ENCODE data around the gene ATP6V1G2. TPM values are rescaled to one million over a fixed set of nuclear protein-coding genes. Genes with fewer than 3 reads are reported as not detected.

ATP6V1G2 gene
- total and polyA plus RNA-seq, 2 experiments from 2014 or later: 2.4 to 2.7 TPM

- Histone ChIP-seq H3K79me2 (replicated peaks; ENCODE audit: insufficient read depth) (no peaks in the 10 kb centered on the region), H3K4me3 (no peak overlapping the region), H3K9me2 (ENCODE audit: insufficient read depth) (no peaks in the 10 kb centered on the region), H3K36me3 (ENCODE audit: insufficient read depth) (no peaks in the 10 kb centered on the region), H3K27me3 (ENCODE audit: insufficient read depth) (peaks cover 20% of the 10 kb centered on the region), H4K20me1 (replicated peaks; ENCODE audit: insufficient read depth) (no peaks in the 10 kb centered on the region), H3F3A (replicated peaks; ENCODE audit: low read depth) (no peaks in the 10 kb centered on the region), H3K4me1 (ENCODE audit: insufficient read depth) (peaks cover 4% of the 10 kb centered on the region; the same call in 1 of the 2 replicates), H2AFZ (no peak overlapping the region), H3K4me2 (no peak overlapping the region), H3K27ac (ENCODE audit: low read depth) (no peak overlapping the region)
- ATAC-seq: no peak
- Mint-ChIP-seq H3K27ac (no peak overlapping the region), H3K4me1 (peaks cover 28% of the 10 kb centered on the region), H3K9me3 (peaks cover 3% of the 10 kb centered on the region; the same call in 2 of the 3 replicates), H3K36me3 (ENCODE audit: low read depth) (no peaks in the 10 kb centered on the region; the same call in 2 of the 3 replicates), H3K4me3 (no peak overlapping the region; the same call in 2 of the 3 replicates), H3K27me3 (ENCODE audit: insufficient read depth, low read depth, poor library complexity) (peaks cover 45% of the 10 kb centered on the region)
- TF ChIP-seq, protein P1, sequence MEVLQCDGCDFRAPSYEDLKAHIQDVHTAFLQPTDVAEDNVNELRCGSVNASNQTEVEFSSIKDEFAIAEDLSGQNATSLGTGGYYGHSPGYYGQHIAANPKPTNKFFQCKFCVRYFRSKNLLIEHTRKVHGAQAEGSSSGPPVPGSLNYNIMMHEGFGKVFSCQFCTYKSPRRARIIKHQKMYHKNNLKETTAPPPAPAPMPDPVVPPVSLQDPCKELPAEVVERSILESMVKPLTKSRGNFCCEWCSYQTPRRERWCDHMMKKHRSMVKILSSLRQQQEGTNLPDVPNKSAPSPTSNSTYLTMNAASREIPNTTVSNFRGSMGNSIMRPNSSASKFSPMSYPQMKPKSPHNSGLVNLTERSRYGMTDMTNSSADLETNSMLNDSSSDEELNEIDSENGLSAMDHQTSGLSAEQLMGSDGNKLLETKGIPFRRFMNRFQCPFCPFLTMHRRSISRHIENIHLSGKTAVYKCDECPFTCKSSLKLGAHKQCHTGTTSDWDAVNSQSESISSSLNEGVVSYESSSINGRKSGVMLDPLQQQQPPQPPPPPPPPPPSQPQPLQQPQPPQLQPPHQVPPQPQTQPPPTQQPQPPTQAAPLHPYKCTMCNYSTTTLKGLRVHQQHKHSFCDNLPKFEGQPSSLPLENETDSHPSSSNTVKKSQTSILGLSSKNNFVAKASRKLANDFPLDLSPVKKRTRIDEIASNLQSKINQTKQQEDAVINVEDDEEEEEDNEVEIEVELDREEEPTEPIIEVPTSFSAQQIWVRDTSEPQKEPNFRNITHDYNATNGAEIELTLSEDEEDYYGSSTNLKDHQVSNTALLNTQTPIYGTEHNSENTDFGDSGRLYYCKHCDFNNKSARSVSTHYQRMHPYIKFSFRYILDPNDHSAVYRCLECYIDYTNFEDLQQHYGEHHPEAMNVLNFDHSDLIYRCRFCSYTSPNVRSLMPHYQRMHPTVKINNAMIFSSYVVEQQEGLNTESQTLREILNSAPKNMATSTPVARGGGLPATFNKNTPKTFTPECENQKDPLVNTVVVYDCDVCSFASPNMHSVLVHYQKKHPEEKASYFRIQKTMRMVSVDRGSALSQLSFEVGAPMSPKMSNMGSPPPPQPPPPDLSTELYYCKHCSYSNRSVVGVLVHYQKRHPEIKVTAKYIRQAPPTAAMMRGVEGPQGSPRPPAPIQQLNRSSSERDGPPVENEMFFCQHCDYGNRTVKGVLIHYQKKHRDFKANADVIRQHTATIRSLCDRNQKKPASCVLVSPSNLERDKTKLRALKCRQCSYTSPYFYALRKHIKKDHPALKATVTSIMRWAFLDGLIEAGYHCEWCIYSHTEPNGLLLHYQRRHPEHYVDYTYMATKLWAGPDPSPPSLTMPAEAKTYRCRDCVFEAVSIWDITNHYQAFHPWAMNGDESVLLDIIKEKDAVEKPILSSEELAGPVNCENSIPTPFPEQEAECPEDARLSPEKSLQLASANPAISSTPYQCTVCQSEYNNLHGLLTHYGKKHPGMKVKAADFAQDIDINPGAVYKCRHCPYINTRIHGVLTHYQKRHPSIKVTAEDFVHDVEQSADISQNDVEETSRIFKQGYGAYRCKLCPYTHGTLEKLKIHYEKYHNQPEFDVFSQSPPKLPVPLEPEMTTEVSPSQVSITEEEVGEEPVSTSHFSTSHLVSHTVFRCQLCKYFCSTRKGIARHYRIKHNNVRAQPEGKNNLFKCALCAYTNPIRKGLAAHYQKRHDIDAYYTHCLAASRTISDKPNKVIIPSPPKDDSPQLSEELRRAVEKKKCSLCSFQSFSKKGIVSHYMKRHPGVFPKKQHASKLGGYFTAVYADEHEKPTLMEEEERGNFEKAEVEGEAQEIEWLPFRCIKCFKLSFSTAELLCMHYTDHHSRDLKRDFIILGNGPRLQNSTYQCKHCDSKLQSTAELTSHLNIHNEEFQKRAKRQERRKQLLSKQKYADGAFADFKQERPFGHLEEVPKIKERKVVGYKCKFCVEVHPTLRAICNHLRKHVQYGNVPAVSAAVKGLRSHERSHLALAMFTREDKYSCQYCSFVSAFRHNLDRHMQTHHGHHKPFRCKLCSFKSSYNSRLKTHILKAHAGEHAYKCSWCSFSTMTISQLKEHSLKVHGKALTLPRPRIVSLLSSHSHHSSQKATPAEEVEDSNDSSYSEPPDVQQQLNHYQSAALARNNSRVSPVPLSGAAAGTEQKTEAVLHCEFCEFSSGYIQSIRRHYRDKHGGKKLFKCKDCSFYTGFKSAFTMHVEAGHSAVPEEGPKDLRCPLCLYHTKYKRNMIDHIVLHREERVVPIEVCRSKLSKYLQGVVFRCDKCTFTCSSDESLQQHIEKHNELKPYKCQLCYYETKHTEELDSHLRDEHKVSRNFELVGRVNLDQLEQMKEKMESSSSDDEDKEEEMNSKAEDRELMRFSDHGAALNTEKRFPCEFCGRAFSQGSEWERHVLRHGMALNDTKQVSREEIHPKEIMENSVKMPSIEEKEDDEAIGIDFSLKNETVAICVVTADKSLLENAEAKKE (CRISPR knock-in tag; IDR thresholded peaks at IDR 0.05): no peak
- TF ChIP-seq EZH2phosphoT487 (IDR thresholded peaks at IDR 0.05; ENCODE audit: unreplicated experiment) (no peak), POLR2AphosphoS5 (IDR thresholded peaks at IDR 0.05; ENCODE audit: low read depth) (no peak)
- peak; percentile 75 for DNase-seq (ENCODE audit: low spot score)
Measured at GRCh38 chr6:31578184-31579118, 32.0 kb upstream of the ATP6V1G2 start.

- no peaks in the 10 kb centered on the region for H3K36me3 ChIP-seq (ENCODE audit: insufficient read depth)
- no peaks in the 10 kb centered on the region for H3K9me2 ChIP-seq (ENCODE audit: insufficient read depth)
- H3K27ac Mint-ChIP-seq: no peak overlapping the region
- peaks cover 41% of the 10 kb centered on the region for H3K27me3 Mint-ChIP-seq (ENCODE audit: insufficient read depth, low read depth, poor library complexity)
- no peaks in the 10 kb centered on the region for H4K20me1 ChIP-seq (replicated peaks; ENCODE audit: insufficient read depth)
- H3K4me2 ChIP-seq: no peak overlapping the region
- H3K4me3 ChIP-seq: no peak overlapping the region
- no peak overlapping the region for H3K4me3 Mint-ChIP-seq
- no peak for ATAC-seq
- H3F3A ChIP-seq (replicated peaks; ENCODE audit: low read depth): no peaks in the 10 kb centered on the region
- TF ChIP-seq, protein P2, sequence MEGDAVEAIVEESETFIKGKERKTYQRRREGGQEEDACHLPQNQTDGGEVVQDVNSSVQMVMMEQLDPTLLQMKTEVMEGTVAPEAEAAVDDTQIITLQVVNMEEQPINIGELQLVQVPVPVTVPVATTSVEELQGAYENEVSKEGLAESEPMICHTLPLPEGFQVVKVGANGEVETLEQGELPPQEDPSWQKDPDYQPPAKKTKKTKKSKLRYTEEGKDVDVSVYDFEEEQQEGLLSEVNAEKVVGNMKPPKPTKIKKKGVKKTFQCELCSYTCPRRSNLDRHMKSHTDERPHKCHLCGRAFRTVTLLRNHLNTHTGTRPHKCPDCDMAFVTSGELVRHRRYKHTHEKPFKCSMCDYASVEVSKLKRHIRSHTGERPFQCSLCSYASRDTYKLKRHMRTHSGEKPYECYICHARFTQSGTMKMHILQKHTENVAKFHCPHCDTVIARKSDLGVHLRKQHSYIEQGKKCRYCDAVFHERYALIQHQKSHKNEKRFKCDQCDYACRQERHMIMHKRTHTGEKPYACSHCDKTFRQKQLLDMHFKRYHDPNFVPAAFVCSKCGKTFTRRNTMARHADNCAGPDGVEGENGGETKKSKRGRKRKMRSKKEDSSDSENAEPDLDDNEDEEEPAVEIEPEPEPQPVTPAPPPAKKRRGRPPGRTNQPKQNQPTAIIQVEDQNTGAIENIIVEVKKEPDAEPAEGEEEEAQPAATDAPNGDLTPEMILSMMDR (conservative IDR thresholded peaks at IDR 0.05; ENCODE audit: low read depth in 2 of 2): no peak
- TF ChIP-seq NANOG (IDR thresholded peaks at IDR 0.05; ENCODE audit: borderline replicate concordance): no peak
- TF ChIP-seq STAT1 (IDR thresholded peaks at IDR 0.05; ENCODE audit: unreplicated experiment): no peak
- TF ChIP-seq CREB1 (CRISPR knock-in tag; IDR thresholded peaks at IDR 0.05; ENCODE audit: low read depth): no peak
- TF ChIP-seq EZH2phosphoT487 (IDR thresholded peaks at IDR 0.05; ENCODE audit: unreplicated experiment): no peak
- H3K27me3 ChIP-seq (ENCODE audit: insufficient read depth): peaks cover 20% of the 10 kb centered on the region
- H2AFZ ChIP-seq: no peak overlapping the region
- no peak overlapping the region for H3K27ac ChIP-seq (ENCODE audit: low read depth)
- no peak for DNase-seq (ENCODE audit: low spot score)
- peaks cover 29% of the 10 kb centered on the region for H3K4me1 Mint-ChIP-seq
- no peaks in the 10 kb centered on the region; the same call in 2 of the 3 replicates for H3K36me3 Mint-ChIP-seq (ENCODE audit: low read depth)
- peaks cover 3% of the 10 kb centered on the region; the same call in 2 of the 3 replicates for H3K9me3 Mint-ChIP-seq
- peaks cover 4% of the 10 kb centered on the region; the same call in 1 of the 2 replicates for H3K4me1 ChIP-seq (ENCODE audit: insufficient read depth)
- no peaks in the 10 kb centered on the region for H3K79me2 ChIP-seq (replicated peaks; ENCODE audit: insufficient read depth)
Measured at GRCh38 chr6:31577579-31577966, 31.2 kb upstream of the ATP6V1G2 start.

Measured in GM23338 (cell line).